BE2C (cell line): ENCODE data around the gene CSNK1D.

Source experiments
- DNase-seq: peaks from one replicate; pipeline ENCODE4 v3.0.0-alpha.2; 2020
- H3K27me3 ChIP-seq: fragments of 250-450 bp; sonication (Bioruptor Pico); 2 replicates; pipeline ENCODE4 v1.5.1; 2020; ENCODE audit warnings: mild to moderate bottlenecking
- H3K36me3 ChIP-seq: fragments of 250-450 bp; sonication (Bioruptor Pico); 2 replicates; pipeline ENCODE4 v1.5.1; 2020; ENCODE audit warnings: mild to moderate bottlenecking
- H3K4me1 ChIP-seq: fragments of 250-450 bp; sonication (Bioruptor Pico); 2 replicates; pipeline ENCODE4 v1.5.1; 2020
- H3K4me3 ChIP-seq: 2 replicates; pipeline ENCODE4 v1.5.1; 2011; ENCODE audit warnings: low read depth, low read length
- H3K9me3 ChIP-seq: fragments of 250-450 bp; sonication (Bioruptor Pico); 2 replicates; pipeline ENCODE4 v1.5.1; 2020
- CTCF ChIP-seq: IDR thresholded peaks from 2 replicates; pipeline ENCODE4 v1.5.1; 2012; ENCODE audit warnings: mild to moderate bottlenecking, low read depth, low read length

Gene CSNK1D

GRCh38 chr17:82282239-82283207 is 9.0 kb upstream of the CSNK1D start:
- H3K9me3 ChIP-seq: no peaks in the 10 kb centered on the region
- H3K27me3 ChIP-seq: no peaks in the 10 kb centered on the region
- H3K4me1 ChIP-seq: peaks cover 23% of the 10 kb centered on the region
- peak; percentile 43 for DNase-seq
- no peak for TF ChIP-seq CTCF
- no peak overlapping the region for H3K4me3 ChIP-seq
- H3K36me3 ChIP-seq: no peaks in the 10 kb centered on the region

GRCh38 chr17:82281502-82282238 is 8.2 kb upstream of the CSNK1D start:
- Histone ChIP-seq H3K9me3 (no peaks in the 10 kb centered on the region), H3K27me3 (no peaks in the 10 kb centered on the region), H3K4me1 (peaks cover 23% of the 10 kb centered on the region), H3K36me3 (no peaks in the 10 kb centered on the region), H3K4me3 (no peak overlapping the region)
- no peak for TF ChIP-seq CTCF
- no peak for DNase-seq

- Histone ChIP-seq H3K27me3 (no peaks in the 10 kb centered on the region), H3K4me3 (no peak overlapping the region), H3K36me3 (no peaks in the 10 kb centered on the region), H3K9me3 (no peaks in the 10 kb centered on the region), H3K4me1 (peaks cover 23% of the 10 kb centered on the region)
- DNase-seq: no peak
- TF ChIP-seq CTCF: no peak
Measured at GRCh38 chr17:82281076-82281475, 7.6 kb upstream of the CSNK1D start.

GRCh38 chr17:82280537-82280936 is 7.0 kb upstream of the CSNK1D start:
- no peak for DNase-seq
- H3K36me3 ChIP-seq: no peaks in the 10 kb centered on the region
- no peak overlapping the region for H3K4me3 ChIP-seq
- no peaks in the 10 kb centered on the region for H3K9me3 ChIP-seq
- TF ChIP-seq CTCF: no peak
- H3K4me1 ChIP-seq: peaks cover 23% of the 10 kb centered on the region
- no peaks in the 10 kb centered on the region for H3K27me3 ChIP-seq

GRCh38 chr17:82278786-82279391 is 5.4 kb upstream of the CSNK1D start:
- Histone ChIP-seq H3K9me3 (no peaks in the 10 kb centered on the region), H3K4me3 (no peak overlapping the region), H3K4me1 (peaks cover 23% of the 10 kb centered on the region), H3K27me3 (no peaks in the 10 kb centered on the region), H3K36me3 (no peaks in the 10 kb centered on the region)
- no peak for TF ChIP-seq CTCF
- no peak for DNase-seq
